Measurements from ENCODE around the gene PIEZO1. TPM values are rescaled to one million over a fixed set of nuclear protein-coding genes. Genes with fewer than 3 reads are reported as not detected.

The PIEZO1 gene
- total and polyA plus RNA-seq, 9 of the 15 experiments (the other 6 are each of a cell fraction or from before 2014, with no cell fraction given): 3.6 to 432 (median 131) TPM

DNA sequence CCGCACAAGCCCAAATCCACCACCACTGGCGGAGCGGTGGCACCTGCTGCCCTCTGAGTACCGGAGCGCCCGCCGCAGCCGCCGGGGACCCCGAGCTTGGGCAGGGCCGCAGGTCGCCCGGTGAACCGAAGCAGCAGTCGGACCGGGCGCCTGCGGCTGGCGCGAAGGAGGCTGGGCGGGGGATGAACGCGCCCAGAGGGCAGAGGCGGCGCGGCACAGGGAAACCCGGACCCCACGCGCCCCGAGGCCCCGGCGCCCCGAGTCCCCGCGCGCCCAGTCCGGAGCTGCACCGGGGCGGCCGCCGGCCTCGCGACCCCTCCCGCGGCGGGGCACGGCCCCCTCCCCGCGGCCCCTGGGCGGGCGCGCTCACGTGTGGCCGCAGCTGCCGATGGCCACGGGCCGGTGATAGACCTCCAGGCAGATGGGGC, 79.2 kb downstream of the PIEZO1 start:
- Histone ChIP-seq H3K4me3 (peak overlapping the region; percentile 98), H3K36me3 (ENCODE audit: control insufficient read depth, insufficient read depth, low read length) (peaks cover 58% of the 10 kb centered on the region; the same call in 2 of the 3 replicates), H4K20me1 (replicated peaks; ENCODE audit: control insufficient read depth, insufficient read depth, low read length) (peaks cover 11% of the 10 kb centered on the region; the same call in 1 of the 2 replicates), H3K9me3 (replicated peaks; ENCODE audit: control insufficient read depth, insufficient read depth, low read depth, low read length) (no peaks in the 10 kb centered on the region), H3K9me1 (ENCODE audit: control insufficient read depth, insufficient read depth, low read length) (peaks cover 3% of the 10 kb centered on the region), H3K4me2 (ENCODE audit: insufficient read depth, low read length) (peak overlapping the region; percentile 90), H3K4me1 (replicated peaks in 1 of 2; ENCODE audit: control insufficient read depth in 2 of 2, insufficient read depth in 2 of 2, low read length in 2 of 2) (peaks cover 16 to 79% of the 10 kb centered on the region in 2 experiments), H3K79me2 (ENCODE audit: control insufficient read depth, insufficient read depth, low read length) (peaks cover 89% of the 10 kb centered on the region), H2AFZ (ENCODE audit: low read depth, low read length) (peak overlapping the region; percentile 63; the same call in 1 of the 2 replicates), H3K27ac (ENCODE audit: extremely low read depth, low read depth, low read length) (peak overlapping the region; percentile 70), H3K27me3 (ENCODE audit: control insufficient read depth in 2 of 2, insufficient read depth in 2 of 2, low read length in 2 of 2) (no peaks in the 10 kb centered on the region), H3K9ac (ENCODE audit: insufficient read depth in 1 of 2, low read depth in 2 of 2, low read length in 2 of 2) (peak overlapping the region; percentile 86 to 99)
- 2% methylated on average over 47 of the region's 57 CpGs for WGBS (ENCODE audit: insufficient coverage, low coverage, missing lambda C conversion rate)
- ATAC-seq (peak; percentile 31), FAIRE-seq (no peak), DNase-seq (ENCODE audit: extremely low read depth in 1 of 4, low spot score in 3 of 4) (peak in 1 of 4 experiments; percentile 50)
- intact Hi-C loops (cut with micrococcal nuclease) (loop anchor here (5.0 kb wide), 1 partner anchor 44 kb away; the partner anchor contains the start of gene MVD), in situ Hi-C loops (cut with MboI) (no loop called here)
- BruUV-seq (replicated peaks): no TSS peak
- TF ChIP-seq, protein P1, sequence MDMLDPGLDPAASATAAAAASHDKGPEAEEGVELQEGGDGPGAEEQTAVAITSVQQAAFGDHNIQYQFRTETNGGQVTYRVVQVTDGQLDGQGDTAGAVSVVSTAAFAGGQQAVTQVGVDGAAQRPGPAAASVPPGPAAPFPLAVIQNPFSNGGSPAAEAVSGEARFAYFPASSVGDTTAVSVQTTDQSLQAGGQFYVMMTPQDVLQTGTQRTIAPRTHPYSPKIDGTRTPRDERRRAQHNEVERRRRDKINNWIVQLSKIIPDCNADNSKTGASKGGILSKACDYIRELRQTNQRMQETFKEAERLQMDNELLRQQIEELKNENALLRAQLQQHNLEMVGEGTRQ (CRISPR knock-in tag; IDR thresholded peaks at IDR 0.05): peak; percentile 18; the same call in 1 of the 2 replicates
- TF ChIP-seq FOXJ2 (tag; IDR thresholded peaks at IDR 0.05) (no peak), CREB1 (IDR thresholded peaks at IDR 0.05) (no peak), CREB1 (CRISPR knock-in tag; IDR thresholded peaks at IDR 0.05) (no peak), ZBTB11 (CRISPR knock-in tag; IDR thresholded peaks at IDR 0.05) (0 out of 6 replicates have a peak, but pooled peaks of 1 of the 3 experiments have one; percentile 52), SAFB (IDR thresholded peaks at IDR 0.05; ENCODE audit: borderline replicate concordance, low read depth, low read length) (peak; percentile 10; the same call in 1 of the 2 replicates), ZBTB1 (CRISPR knock-in tag; IDR thresholded peaks at IDR 0.05; ENCODE audit: borderline replicate concordance, low read depth) (0 out of 2 replicates have a peak, but pooled peaks have one; percentile 2)
- CTCF ChIA-PET (ENCODE audit: low intra/inter-chr PET ratio): no interaction called here
- POLR2A ChIA-PET: interaction anchor here (0.6 to 2.2 kb wide), 5 partner anchors 9 to 99 kb away, joined by 3 to 12 read pairs (median 5); no protein-coding TSS in a partner anchor
